ENCODE data around the gene ACKR1.

ACKR1 gene

GRCh38 chr1:159204161-159205141 is at the start of gene ACKR1:
TSS of gene ACKR1 (plus strand) at chr1:159204875. CDS start at chr1:159204960, 85 bp downstream.
- DNase-seq: no peak

- no peak for DNase-seq
Measured at GRCh38 chr1:159161001-159161718, 43.5 kb upstream of the ACKR1 start.

GRCh38 chr1:159161719-159162026 is 43.0 kb upstream of the ACKR1 start:
- DNase-seq: no peak

GRCh38 chr1:159162516-159163265 is 42.0 kb upstream of the ACKR1 start:
- DNase-seq: no peak

GRCh38 chr1:159163614-159164228 is 41.0 kb upstream of the ACKR1 start:
- DNase-seq: no peak

- no peak for DNase-seq
Measured at GRCh38 chr1:159168043-159168442, 36.6 kb upstream of the ACKR1 start.

- no peak for DNase-seq
Measured at GRCh38 chr1:159170639-159171038, 34.0 kb upstream of the ACKR1 start.

- DNase-seq: no peak
Measured at GRCh38 chr1:159171254-159171687, 33.4 kb upstream of the ACKR1 start, which contains the start of gene CADM3. TSS of gene CADM3 (plus strand) at chr1:159171615. CDS start at chr1:159171766, 151 bp downstream.

- DNase-seq: no peak
Measured at GRCh38 chr1:159171688-159172501, 32.8 kb upstream of the ACKR1 start.

- DNase-seq: no peak
Measured at GRCh38 chr1:159172614-159173291, 31.9 kb upstream of the ACKR1 start.

GRCh38 chr1:159173320-159173719 is 31.4 kb upstream of the ACKR1 start:
- no peak for DNase-seq

GRCh38 chr1:159175571-159175970 is 29.1 kb upstream of the ACKR1 start:
- DNase-seq: no peak

- no peak for DNase-seq
Measured at GRCh38 chr1:159177272-159177907, 27.3 kb upstream of the ACKR1 start.

GRCh38 chr1:159179906-159180305 is 24.8 kb upstream of the ACKR1 start:
- DNase-seq: no peak

GRCh38 chr1:159180516-159180915 is 24.2 kb upstream of the ACKR1 start:
- no peak for DNase-seq

- DNase-seq: no peak
Measured at GRCh38 chr1:159181328-159182024, 23.2 kb upstream of the ACKR1 start.

- no peak for DNase-seq
Measured at GRCh38 chr1:159184201-159184600, 20.5 kb upstream of the ACKR1 start.

- DNase-seq: no peak
Measured at GRCh38 chr1:159185121-159185520, 19.6 kb upstream of the ACKR1 start.

- DNase-seq: no peak
Measured at GRCh38 chr1:159187033-159187432, 17.6 kb upstream of the ACKR1 start.

All from 8988T (cell line).